GM23338 (cell line): ENCODE results near the gene PCNT. TPM values are rescaled to one million over a fixed set of nuclear protein-coding genes. Genes with fewer than 3 reads are reported as not detected.
A peak's percentile ranks its signal among the peaks of the same experiment; 100 is the strongest.
"Not testable (repeated sequence)": the region's sequence is repeated elsewhere in the genome, so short reads cannot be mapped to it uniquely, and the experiment has no call there.

Experiments used
- ATAC-seq: fragments of 200-7000 bp; cut with Tn5 transposase; 3 replicates; pipeline ENCODE4 v1.9.1; 2020
- DNase-seq: peaks from one replicate; pipeline ENCODE4 v3.0.0-alpha.2; 2015; ENCODE audit warnings: low spot score
- H2AFZ ChIP-seq: fragments of 200-600 bp; sonication (generic); 2 replicates; pipeline ENCODE4 v1.8.0; 2016; ENCODE audit warnings: antibody characterized with exemption, mild to moderate bottlenecking, moderate library complexity
- H3F3A ChIP-seq: fragments of 200-600 bp; sonication (generic); replicated peaks from 2 replicates; pipeline ENCODE4 v1.8.0; 2017; ENCODE audit warnings: antibody characterized with exemption, mixed run types, low read depth
- H3K27ac ChIP-seq: fragments of 200-600 bp; sonication (generic); 2 replicates; pipeline ENCODE4 v1.6.1; 2016; ENCODE audit warnings: low read depth
- H3K27me3 ChIP-seq: fragments of 200-600 bp; sonication (generic); 2 replicates; pipeline ENCODE4 v1.8.0; 2016; ENCODE audit warnings: mild to moderate bottlenecking, mixed run types, moderate library complexity; ENCODE audit not compliant: insufficient read depth
- H3K36me3 ChIP-seq: fragments of 200-600 bp; sonication (generic); 2 replicates; pipeline ENCODE4 v1.8.0; 2016; ENCODE audit warnings: mild to moderate bottlenecking; ENCODE audit not compliant: insufficient read depth
- H3K4me1 ChIP-seq: fragments of 200-600 bp; sonication (generic); 2 replicates; pipeline ENCODE4 v1.8.0; 2016; ENCODE audit warnings: mild to moderate bottlenecking, moderate library complexity; ENCODE audit not compliant: insufficient read depth
- H3K4me2 ChIP-seq: fragments of 200-600 bp; sonication (generic); 2 replicates; pipeline ENCODE4 v1.7.1; 2017; ENCODE audit warnings: mixed run types
- H3K4me3 ChIP-seq: fragments of 200-600 bp; sonication (generic); 2 replicates; pipeline ENCODE4 v1.6.1; 2016; ENCODE audit warnings: mixed run types
- H3K79me2 ChIP-seq: fragments of 200-600 bp; sonication (generic); replicated peaks from 2 replicates; pipeline ENCODE4 v1.8.0; 2017; ENCODE audit warnings: mild to moderate bottlenecking; ENCODE audit not compliant: insufficient read depth
- H3K9me2 ChIP-seq: fragments of 200-600 bp; sonication (generic); 2 replicates; pipeline ENCODE4 v1.8.0; 2017; ENCODE audit not compliant: insufficient read depth
- H4K20me1 ChIP-seq: fragments of 200-600 bp; sonication (generic); replicated peaks from 2 replicates; pipeline ENCODE4 v1.8.0; 2017; ENCODE audit warnings: mild to moderate bottlenecking; ENCODE audit not compliant: insufficient read depth
- H3K27ac Mint-ChIP-seq: 2 replicates; pipeline ENCODE4 v1.8.0; 2020; ENCODE audit warnings: inconsistent platforms, mild to moderate bottlenecking, moderate library complexity, mixed read lengths
- H3K27me3 Mint-ChIP-seq: 3 replicates; pipeline ENCODE4 v1.8.0; 2022; ENCODE audit warnings: low read depth, mild to moderate bottlenecking, moderate library complexity, mixed read lengths, inconsistent platforms; ENCODE audit not compliant: insufficient read depth, poor library complexity
- H3K36me3 Mint-ChIP-seq: 3 replicates; pipeline ENCODE4 v1.8.0; 2021; ENCODE audit warnings: low read depth, mild to moderate bottlenecking, inconsistent platforms, moderate library complexity, mixed read lengths
- H3K4me1 Mint-ChIP-seq: 3 replicates; pipeline ENCODE4 v1.8.0; 2020; ENCODE audit warnings: mild to moderate bottlenecking, inconsistent platforms, mixed read lengths
- H3K4me3 Mint-ChIP-seq: 3 replicates; pipeline ENCODE4 v1.8.0; 2021; ENCODE audit warnings: moderate library complexity, mild to moderate bottlenecking, inconsistent platforms, mixed read lengths
- H3K9me3 Mint-ChIP-seq: 3 replicates; pipeline ENCODE4 v1.8.0; 2020; ENCODE audit warnings: moderate library complexity, mild to moderate bottlenecking, inconsistent platforms, mixed read lengths
- CREB1 ChIP-seq: fragments of 250-450 bp; sonication (Bioruptor Pico); IDR thresholded peaks from 2 replicates; pipeline ENCODE4 v1.5.0; 2020; ENCODE audit warnings: low read depth, mild to moderate bottlenecking, moderate library complexity
- EZH2 ChIP-seq: fragments of 200-600 bp; sonication (generic); IDR thresholded peaks from one replicate; pipeline ENCODE4 v1.8.0; 2017; ENCODE audit warnings: antibody characterized with exemption, mild to moderate bottlenecking, low read depth; ENCODE audit not compliant: unreplicated experiment
- EZH2phosphoT487 ChIP-seq: fragments of 200-600 bp; sonication (generic); IDR thresholded peaks from one replicate; pipeline ENCODE4 v1.8.1; 2018; ENCODE audit warnings: antibody characterized with exemption; ENCODE audit not compliant: unreplicated experiment
- JUNB ChIP-seq: IDR thresholded peaks from one replicate; pipeline ENCODE4 v1.6.1; 2016; ENCODE audit warnings: antibody characterized with exemption; ENCODE audit not compliant: unreplicated experiment
- NANOG ChIP-seq: IDR thresholded peaks from 2 replicates; pipeline ENCODE4 v1.6.1; 2016; ENCODE audit warnings: antibody characterized with exemption, borderline replicate concordance
- ZNF114 ChIP-seq: fragments of 250-450 bp; sonication (Bioruptor Pico); IDR thresholded peaks from 2 replicates; pipeline ENCODE4 v1.5.0; 2020; ENCODE audit warnings: mild to moderate bottlenecking, moderate library complexity
- ZNF331 ChIP-seq: fragments of 250-450 bp; sonication (Bioruptor Pico); IDR thresholded peaks from 2 replicates; pipeline ENCODE4 v1.5.0; 2020; ENCODE audit warnings: low read depth, mild to moderate bottlenecking, moderate library complexity
- polyA plus RNA-seq: library from polyadenylated mRNA; unstranded; fragments of >200 nt; fragmentation: Nextera tagmentation; extraction: Ambion mirVana; gene quantifications from 2 replicates; pipeline ENCODE4 v1.2.1, GENCODE V29; 2016
- total RNA-seq: library from RNA; depleted of rRNA; stranded (reverse); fragments of >200 nt; shearing (Covaris generic); gene quantifications from 2 replicates; pipeline ENCODE4 v1.2.3, GENCODE V29; 2014
- TF ChIP-seq, protein P1 (sequence below), 2 experiments: fragments of 200-600 bp in 1 of 2; sonication (generic) in 1 of 2; conservative IDR thresholded peaks; 2 replicates each; pipeline versions ENCODE4 v1.5.1 to v1.6.1; 2016 to 2017; ENCODE audit warnings: antibody characterized with exemption in 2 of 2, low read depth in 2 of 2, mild to moderate bottlenecking in 2 of 2, moderate library complexity in 1 of 2
- TF ChIP-seq, protein P2 (sequence below): IDR thresholded peaks from 2 replicates; pipeline ENCODE4 v1.6.1; 2016; ENCODE audit warnings: antibody characterized with exemption
- TF ChIP-seq, protein P3 (sequence below): IDR thresholded peaks from one replicate; pipeline ENCODE4 v1.6.1; 2018; ENCODE audit warnings: antibody characterized with exemption; ENCODE audit not compliant: unreplicated experiment

Gene PCNT
- total and polyA plus RNA-seq, 2 experiments from 2014 or later, result 39.6 to 46.1 TPM

- TF ChIP-seq, protein P1, sequence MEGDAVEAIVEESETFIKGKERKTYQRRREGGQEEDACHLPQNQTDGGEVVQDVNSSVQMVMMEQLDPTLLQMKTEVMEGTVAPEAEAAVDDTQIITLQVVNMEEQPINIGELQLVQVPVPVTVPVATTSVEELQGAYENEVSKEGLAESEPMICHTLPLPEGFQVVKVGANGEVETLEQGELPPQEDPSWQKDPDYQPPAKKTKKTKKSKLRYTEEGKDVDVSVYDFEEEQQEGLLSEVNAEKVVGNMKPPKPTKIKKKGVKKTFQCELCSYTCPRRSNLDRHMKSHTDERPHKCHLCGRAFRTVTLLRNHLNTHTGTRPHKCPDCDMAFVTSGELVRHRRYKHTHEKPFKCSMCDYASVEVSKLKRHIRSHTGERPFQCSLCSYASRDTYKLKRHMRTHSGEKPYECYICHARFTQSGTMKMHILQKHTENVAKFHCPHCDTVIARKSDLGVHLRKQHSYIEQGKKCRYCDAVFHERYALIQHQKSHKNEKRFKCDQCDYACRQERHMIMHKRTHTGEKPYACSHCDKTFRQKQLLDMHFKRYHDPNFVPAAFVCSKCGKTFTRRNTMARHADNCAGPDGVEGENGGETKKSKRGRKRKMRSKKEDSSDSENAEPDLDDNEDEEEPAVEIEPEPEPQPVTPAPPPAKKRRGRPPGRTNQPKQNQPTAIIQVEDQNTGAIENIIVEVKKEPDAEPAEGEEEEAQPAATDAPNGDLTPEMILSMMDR (conservative IDR thresholded peaks at IDR 0.05; ENCODE audit: low read depth in 2 of 2), result no peak
These were observed 47.5 kb downstream of the PCNT start (continued) for GRCh38 chr21:46371204-46372013.

DNA sequence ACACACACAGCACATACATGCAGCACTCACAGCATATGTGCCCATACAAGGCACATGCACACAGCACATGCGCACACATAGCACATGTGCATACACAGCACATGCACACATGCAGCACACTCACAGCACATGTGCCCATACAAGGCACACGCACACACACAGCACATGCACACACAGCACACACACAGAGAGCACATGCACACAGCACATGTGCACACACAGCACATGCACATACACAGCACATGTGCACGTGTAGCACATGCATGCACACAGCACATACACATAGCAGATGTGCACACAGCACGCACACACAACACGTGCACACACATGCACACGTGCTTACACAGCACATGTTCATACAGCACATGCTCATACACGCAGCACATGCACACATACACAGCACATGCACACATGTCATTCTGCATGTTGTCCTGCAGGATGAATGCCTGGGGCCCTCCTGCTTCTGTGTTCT is 48.1 kb downstream of the PCNT start:
- Mint-ChIP-seq H3K9me3 (no peaks in the 10 kb centered on the region), H3K36me3 (peaks cover 30% of the 10 kb centered on the region), H3K4me3 (no peak overlapping the region), H3K27me3 (peaks cover 6% of the 10 kb centered on the region), H3K4me1 (peaks cover under 1% of the 10 kb centered on the region; the same call in 1 of the 3 replicates), H3K27ac (no peak overlapping the region)
- ATAC-seq (no peak), DNase-seq (no peak)
- Histone ChIP-seq H3K79me2 (peaks cover 71% of the 10 kb centered on the region), H3K4me1 (no peaks in the 10 kb centered on the region), H3K27me3 (no peaks in the 10 kb centered on the region), H3F3A (peaks cover 16% of the 10 kb centered on the region; the same call in 1 of the 2 replicates), H3K27ac (no peak overlapping the region), H3K4me3 (no peak overlapping the region), H4K20me1 (peaks cover 2% of the 10 kb centered on the region; the same call in 1 of the 2 replicates), H3K9me2 (no peaks in the 10 kb centered on the region), H3K4me2 (no peak overlapping the region), H2AFZ (no peak overlapping the region), H3K36me3 (no peaks in the 10 kb centered on the region; the same call in 1 of the 2 replicates)
- TF ChIP-seq NANOG (no peak), ZNF331 (no peak), EZH2phosphoT487 (no peak), JUNB (no peak), EZH2 (no peak), ZNF114 (CRISPR knock-in tag) (no peak), CREB1 (no peak)
- TF ChIP-seq, protein P2, sequence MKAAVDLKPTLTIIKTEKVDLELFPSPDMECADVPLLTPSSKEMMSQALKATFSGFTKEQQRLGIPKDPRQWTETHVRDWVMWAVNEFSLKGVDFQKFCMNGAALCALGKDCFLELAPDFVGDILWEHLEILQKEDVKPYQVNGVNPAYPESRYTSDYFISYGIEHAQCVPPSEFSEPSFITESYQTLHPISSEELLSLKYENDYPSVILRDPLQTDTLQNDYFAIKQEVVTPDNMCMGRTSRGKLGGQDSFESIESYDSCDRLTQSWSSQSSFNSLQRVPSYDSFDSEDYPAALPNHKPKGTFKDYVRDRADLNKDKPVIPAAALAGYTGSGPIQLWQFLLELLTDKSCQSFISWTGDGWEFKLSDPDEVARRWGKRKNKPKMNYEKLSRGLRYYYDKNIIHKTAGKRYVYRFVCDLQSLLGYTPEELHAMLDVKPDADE, result no peak
- TF ChIP-seq, protein P3, sequence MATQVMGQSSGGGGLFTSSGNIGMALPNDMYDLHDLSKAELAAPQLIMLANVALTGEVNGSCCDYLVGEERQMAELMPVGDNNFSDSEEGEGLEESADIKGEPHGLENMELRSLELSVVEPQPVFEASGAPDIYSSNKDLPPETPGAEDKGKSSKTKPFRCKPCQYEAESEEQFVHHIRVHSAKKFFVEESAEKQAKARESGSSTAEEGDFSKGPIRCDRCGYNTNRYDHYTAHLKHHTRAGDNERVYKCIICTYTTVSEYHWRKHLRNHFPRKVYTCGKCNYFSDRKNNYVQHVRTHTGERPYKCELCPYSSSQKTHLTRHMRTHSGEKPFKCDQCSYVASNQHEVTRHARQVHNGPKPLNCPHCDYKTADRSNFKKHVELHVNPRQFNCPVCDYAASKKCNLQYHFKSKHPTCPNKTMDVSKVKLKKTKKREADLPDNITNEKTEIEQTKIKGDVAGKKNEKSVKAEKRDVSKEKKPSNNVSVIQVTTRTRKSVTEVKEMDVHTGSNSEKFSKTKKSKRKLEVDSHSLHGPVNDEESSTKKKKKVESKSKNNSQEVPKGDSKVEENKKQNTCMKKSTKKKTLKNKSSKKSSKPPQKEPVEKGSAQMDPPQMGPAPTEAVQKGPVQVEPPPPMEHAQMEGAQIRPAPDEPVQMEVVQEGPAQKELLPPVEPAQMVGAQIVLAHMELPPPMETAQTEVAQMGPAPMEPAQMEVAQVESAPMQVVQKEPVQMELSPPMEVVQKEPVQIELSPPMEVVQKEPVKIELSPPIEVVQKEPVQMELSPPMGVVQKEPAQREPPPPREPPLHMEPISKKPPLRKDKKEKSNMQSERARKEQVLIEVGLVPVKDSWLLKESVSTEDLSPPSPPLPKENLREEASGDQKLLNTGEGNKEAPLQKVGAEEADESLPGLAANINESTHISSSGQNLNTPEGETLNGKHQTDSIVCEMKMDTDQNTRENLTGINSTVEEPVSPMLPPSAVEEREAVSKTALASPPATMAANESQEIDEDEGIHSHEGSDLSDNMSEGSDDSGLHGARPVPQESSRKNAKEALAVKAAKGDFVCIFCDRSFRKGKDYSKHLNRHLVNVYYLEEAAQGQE, result no peak

DNA sequence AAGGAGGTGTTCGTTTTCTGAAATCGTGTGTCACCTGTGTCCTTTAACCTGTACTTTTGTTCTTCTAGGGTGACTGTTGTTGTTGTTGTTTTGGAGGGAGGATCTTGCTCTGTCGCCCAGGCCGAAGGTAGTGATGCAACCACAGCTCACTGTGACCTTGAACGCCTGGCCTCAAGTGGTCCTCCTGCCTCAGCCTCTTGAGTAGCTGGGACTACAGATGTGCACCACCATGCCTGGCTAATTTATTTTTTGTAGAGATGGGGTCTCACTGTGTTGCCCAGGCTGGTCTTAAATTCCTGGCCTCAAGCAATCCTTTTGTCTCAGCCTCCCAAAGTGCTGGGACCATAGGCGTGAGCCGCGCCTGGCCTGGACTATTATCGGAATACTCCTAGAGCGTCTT is 49.0 kb downstream of the PCNT start:
- not testable (repeated sequence) for H3K27me3 Mint-ChIP-seq, H3K4me3 Mint-ChIP-seq, H3K9me3 Mint-ChIP-seq, H3K4me3 ChIP-seq, H3K27ac ChIP-seq, ATAC-seq, H3K4me1 Mint-ChIP-seq, H3K4me2 ChIP-seq, H3K4me1 ChIP-seq, H2AFZ ChIP-seq, DNase-seq, H3K27me3 ChIP-seq, H3K9me2 ChIP-seq, H4K20me1 ChIP-seq, H3K36me3 ChIP-seq
- H3F3A ChIP-seq, result peaks cover 16% of the 10 kb centered on the region; the same call in 1 of the 2 replicates
- Mint-ChIP-seq H3K36me3 (peaks cover 25% of the 10 kb centered on the region), H3K27ac (peak overlapping the region; percentile 1; the same call in 1 of the 2 replicates)
- H3K79me2 ChIP-seq, result peaks cover 77% of the 10 kb centered on the region
